RWPE2 (cell line): ENCODE measurements around the gene EDEM2.
"Not testable (repeated sequence)": the region's sequence is repeated elsewhere in the genome, so short reads cannot be mapped to it uniquely, and the experiment has no call there.

Source experiments
- ATAC-seq: fragments of 200-7000 bp; cut with Tn5 transposase; 3 replicates; pipeline ENCODE4 v1.9.1; 2021; ENCODE audit warnings: low read depth
- DNase-seq: peaks from one replicate; pipeline ENCODE4 v3.0.0-alpha.2; 2020; ENCODE audit warnings: low spot score
- H3K27ac ChIP-seq: fragments of 450-650 bp; 2 replicates; pipeline ENCODE4 v1.5.1; 2017; ENCODE audit warnings: mild to moderate bottlenecking; ENCODE audit not compliant: poor library complexity, severe bottlenecking
- H3K27me3 ChIP-seq: fragments of 250-450 bp; sonication (Bioruptor Pico); 2 replicates; pipeline ENCODE4 v1.5.1; 2021; ENCODE audit warnings: mild to moderate bottlenecking, moderate library complexity; ENCODE audit not compliant: insufficient read depth, poor library complexity, severe bottlenecking
- H3K36me3 ChIP-seq: fragments of 250-450 bp; sonication (Bioruptor Pico); 2 replicates; pipeline ENCODE4 v1.5.1; 2020; ENCODE audit warnings: low read depth, mild to moderate bottlenecking, moderate library complexity
- H3K4me1 ChIP-seq: fragments of 250-450 bp; sonication (Bioruptor Pico); 2 replicates; pipeline ENCODE4 v1.5.1; 2021; ENCODE audit warnings: mild to moderate bottlenecking, moderate library complexity; ENCODE audit not compliant: insufficient read depth, poor library complexity, severe bottlenecking
- H3K4me3 ChIP-seq: fragments of 250-450 bp; sonication (Bioruptor Pico); 2 replicates; pipeline ENCODE4 v1.5.1; 2021; ENCODE audit warnings: mild to moderate bottlenecking, moderate library complexity; ENCODE audit not compliant: severe bottlenecking
- H3K9me3 ChIP-seq: fragments of 250-450 bp; sonication (Bioruptor Pico); 2 replicates; pipeline ENCODE4 v1.5.1; 2021; ENCODE audit warnings: mild to moderate bottlenecking, moderate library complexity; ENCODE audit not compliant: severe bottlenecking
- TF ChIP-seq, protein P1 (sequence below): fragments of 450-650 bp; IDR thresholded peaks from one replicate; pipeline ENCODE4 v1.5.1; 2017; ENCODE audit warnings: mild to moderate bottlenecking, moderate library complexity; ENCODE audit not compliant: poor library complexity, severe bottlenecking

The EDEM2 gene

DNA sequence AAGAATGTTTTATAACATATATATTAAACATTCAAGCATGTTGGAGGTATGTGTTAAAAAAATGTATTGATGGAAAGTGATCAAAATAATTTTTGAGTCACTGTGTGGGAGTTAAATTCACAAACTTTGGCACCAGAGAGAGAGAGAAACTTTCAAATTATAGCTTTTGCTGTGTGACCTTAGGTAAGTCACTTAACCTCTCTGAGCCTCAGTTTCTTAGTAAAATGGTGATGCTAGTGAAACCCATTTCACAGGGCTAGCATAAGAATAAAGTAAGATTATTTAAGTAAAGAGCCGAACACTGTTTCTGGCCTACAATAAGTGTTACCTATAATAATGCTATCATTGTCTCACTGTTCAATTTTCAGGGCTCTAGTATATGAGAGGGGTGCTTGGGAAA, 20.7 kb upstream of the EDEM2 start:
- Histone ChIP-seq H3K27ac (no peak overlapping the region), H3K27me3 (no peaks in the 10 kb centered on the region), H3K9me3 (no peaks in the 10 kb centered on the region), H3K4me3 (no peak overlapping the region), H3K4me1 (peaks cover 8% of the 10 kb centered on the region), H3K36me3 (no peaks in the 10 kb centered on the region)
- ATAC-seq (no peak), DNase-seq (no peak)
- TF ChIP-seq, protein P1, sequence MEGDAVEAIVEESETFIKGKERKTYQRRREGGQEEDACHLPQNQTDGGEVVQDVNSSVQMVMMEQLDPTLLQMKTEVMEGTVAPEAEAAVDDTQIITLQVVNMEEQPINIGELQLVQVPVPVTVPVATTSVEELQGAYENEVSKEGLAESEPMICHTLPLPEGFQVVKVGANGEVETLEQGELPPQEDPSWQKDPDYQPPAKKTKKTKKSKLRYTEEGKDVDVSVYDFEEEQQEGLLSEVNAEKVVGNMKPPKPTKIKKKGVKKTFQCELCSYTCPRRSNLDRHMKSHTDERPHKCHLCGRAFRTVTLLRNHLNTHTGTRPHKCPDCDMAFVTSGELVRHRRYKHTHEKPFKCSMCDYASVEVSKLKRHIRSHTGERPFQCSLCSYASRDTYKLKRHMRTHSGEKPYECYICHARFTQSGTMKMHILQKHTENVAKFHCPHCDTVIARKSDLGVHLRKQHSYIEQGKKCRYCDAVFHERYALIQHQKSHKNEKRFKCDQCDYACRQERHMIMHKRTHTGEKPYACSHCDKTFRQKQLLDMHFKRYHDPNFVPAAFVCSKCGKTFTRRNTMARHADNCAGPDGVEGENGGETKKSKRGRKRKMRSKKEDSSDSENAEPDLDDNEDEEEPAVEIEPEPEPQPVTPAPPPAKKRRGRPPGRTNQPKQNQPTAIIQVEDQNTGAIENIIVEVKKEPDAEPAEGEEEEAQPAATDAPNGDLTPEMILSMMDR, result no peak

DNA sequence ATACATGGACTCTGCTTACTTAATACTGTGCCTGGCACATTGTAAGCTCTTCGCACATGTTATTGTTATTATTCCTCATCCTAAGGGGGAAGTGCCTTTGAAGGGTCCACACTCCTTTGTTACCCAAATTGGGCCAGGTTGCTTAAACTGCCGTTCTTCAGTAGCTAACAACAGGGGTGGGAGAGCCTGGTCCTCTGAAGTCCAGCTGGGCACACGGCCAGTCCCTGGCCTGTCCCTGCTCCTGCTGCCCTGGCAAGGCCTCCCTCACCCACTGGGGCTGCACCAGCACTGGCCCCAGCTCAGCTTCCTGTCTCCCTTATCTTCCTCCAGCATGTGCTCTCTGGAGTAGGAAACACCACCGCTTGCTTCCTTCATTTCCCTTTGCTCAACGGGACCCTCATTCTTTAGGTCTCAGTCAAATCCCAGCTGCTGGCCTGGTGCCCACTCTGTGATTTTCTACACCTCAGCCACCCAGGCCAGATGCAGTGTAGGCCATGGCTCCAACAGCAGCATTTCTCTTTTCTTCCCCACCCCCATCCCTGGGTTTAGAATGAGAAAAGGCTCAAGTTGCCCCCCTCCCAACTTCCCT, 19.2 kb upstream of the EDEM2 start:
- TF ChIP-seq, protein P1, result no peak
- Histone ChIP-seq H3K27ac (no peak overlapping the region), H3K9me3 (no peaks in the 10 kb centered on the region), H3K4me1 (peaks cover 4% of the 10 kb centered on the region), H3K4me3 (no peak overlapping the region), H3K27me3 (no peaks in the 10 kb centered on the region), H3K36me3 (no peaks in the 10 kb centered on the region)
- ATAC-seq (peak; percentile 40; the same call in 2 of the 3 replicates), DNase-seq (no peak)

- no peaks in the 10 kb centered on the region for H3K27me3 ChIP-seq
- H3K27ac ChIP-seq, result no peak overlapping the region
- H3K4me1 ChIP-seq, result no peaks in the 10 kb centered on the region
- no peak overlapping the region for H3K4me3 ChIP-seq
- H3K9me3 ChIP-seq, result no peaks in the 10 kb centered on the region
- TF ChIP-seq, protein P1, result no peak
- DNase-seq, result no peak
- ATAC-seq, result peak; percentile 33; the same call in 1 of the 3 replicates
- no peaks in the 10 kb centered on the region for H3K36me3 ChIP-seq
These were observed 18.4 kb upstream of the EDEM2 start for GRCh38 chr20:35165221-35166185.

DNA sequence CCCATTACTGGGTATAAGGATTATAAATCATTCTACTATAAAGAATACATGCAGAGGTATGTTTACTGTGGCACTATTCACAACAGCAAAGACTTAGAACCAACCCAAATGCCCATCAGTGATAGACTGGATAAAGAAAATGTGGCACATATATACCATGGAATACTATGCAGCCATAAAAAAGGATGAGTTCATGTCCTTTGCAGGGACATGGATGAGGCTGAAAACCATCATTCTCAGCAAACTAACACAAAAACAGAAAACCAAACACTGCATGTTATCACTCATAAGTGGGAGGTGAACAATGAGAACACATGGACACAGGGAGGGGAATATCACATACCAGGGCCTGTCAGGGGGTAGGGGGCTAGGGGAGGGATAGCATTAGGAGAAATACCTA, 17.4 kb upstream of the EDEM2 start:
- not testable (repeated sequence) for H3K27me3 ChIP-seq, H3K9me3 ChIP-seq, ATAC-seq, H3K36me3 ChIP-seq, H3K4me3 ChIP-seq, H3K27ac ChIP-seq, DNase-seq, H3K4me1 ChIP-seq

GRCh38 chr20:35160341-35160740, 13.2 kb upstream of the EDEM2 start:
- not testable (repeated sequence) for H3K27me3 ChIP-seq, H3K4me3 ChIP-seq, DNase-seq, ATAC-seq, H3K27ac ChIP-seq, H3K9me3 ChIP-seq, H3K4me1 ChIP-seq, H3K36me3 ChIP-seq
